ENCODE measurements around the gene C1orf87. TPM values are rescaled to one million over a fixed set of nuclear protein-coding genes. Genes with fewer than 3 reads are reported as not detected.

Gene C1orf87
- under 0.01 TPM in 1 of 2 replicates, not detected in the other for total RNA-seq

GRCh38 chr1:60073605-60074278 lies at the start of gene C1orf87:
C1orf87 (minus strand) TSS chr1:60073770; CDS start chr1:60072643, 1,127 bp downstream.

Other genes with a start within 250 kb of the C1orf87 start
- 1.3 and 2.9 TPM in 2 replicates for gene CYP2J2, start 147.0 kb downstream of the C1orf87 start, total RNA-seq

All from mesangial cell (primary cell).